HepG2 (cell line): ENCODE results near the gene OSBPL1A. TPM values are rescaled to one million over a fixed set of nuclear protein-coding genes. Genes with fewer than 3 reads are reported as not detected.

Source experiments
- ATAC-seq: fragments of 200-7000 bp; cut with Tn5 transposase; 3 replicates; pipeline ENCODE4 v1.9.1; 2020; ENCODE audit warnings: mild to moderate bottlenecking, moderate library complexity
- BruUV-seq: library from RNA; stranded (reverse); fragments of 400-500 nt; replicated peaks from 2 replicates; lab custom pipeline; 2021; lab: Mats Ljungman, UMichigan
- CTCF ChIA-PET: fragments of 300-600 bp; formaldehyde crosslinking; extraction: SDS; loops from one replicate; lab custom pipeline; 2021; ENCODE audit warnings: low total read pairs, inconsistent platforms, low intra/inter-chr PET ratio; lab: Yijun Ruan, JAX
- POLR2A ChIA-PET: fragments of 350-600 bp; sonication (Branson Sonifier 250); formaldehyde crosslinking; loops from one replicate; lab custom pipeline; 2020; ENCODE audit warnings: antibody characterized with exemption, inconsistent platforms; lab: Yijun Ruan, JAX
- DNase-seq: peaks from one replicate; pipeline ENCODE4 v3.0.0-alpha.2; 2015; ENCODE audit warnings: low spot score
- FAIRE-seq: peaks from 3 replicates; lab custom pipeline; 2011; peaks lifted over from hg19 to GRCh38; lab: Jason Lieb, UNC
- H2AFZ ChIP-seq: one replicate; pipeline ENCODE4 v1.6.1; 2011; ENCODE audit warnings: low read length, inconsistent platforms
- H3K27ac ChIP-seq: fragments of 300-600 bp; 3 replicates; pipeline ENCODE4 v1.8.0; 2011; ENCODE audit warnings: mixed run types, mild to moderate bottlenecking, mixed read lengths, low read length, inconsistent platforms; ENCODE audit not compliant: insufficient read depth; ENCODE audit errors: extremely low read length
- H3K27me3 ChIP-seq, 2 experiments: fragments of 200-600 bp in 1 of 2; 2 replicates in 1 of 2; 3 replicates in 1 of 2; pipeline versions ENCODE4 v1.6.0 to v1.8.0; 2011; ENCODE audit warnings: low read length in 2 of 2, mild to moderate bottlenecking in 2 of 2, moderate library complexity in 2 of 2, inconsistent platforms in 1 of 2; ENCODE audit not compliant: insufficient read depth in 2 of 2, control insufficient read depth in 1 of 2
- H3K36me3 ChIP-seq, 2 experiments: fragments of 200-600 bp in 1 of 2; replicated peaks in 1 of 2; 2 replicates in 1 of 2; 3 replicates in 1 of 2; pipeline versions ENCODE4 v1.5.1 to v1.8.0; 2011; ENCODE audit warnings: low read length in 2 of 2, inconsistent platforms in 1 of 2; ENCODE audit not compliant: insufficient read depth in 2 of 2, control insufficient read depth in 1 of 2
- H3K4me1 ChIP-seq: 2 replicates; pipeline ENCODE4 v1.5.1; 2012; ENCODE audit warnings: low read length, inconsistent platforms; ENCODE audit not compliant: insufficient read depth
- H3K4me2 ChIP-seq: 2 replicates; pipeline ENCODE4 v1.6.0; 2011; ENCODE audit warnings: low read depth, low read length, inconsistent platforms
- H3K4me3 ChIP-seq, 3 experiments: fragments of 200-600 bp in 1 of 3; sonication (generic), shearing (Covaris generic) in 1 of 3; replicated peaks in 1 of 3; 2 replicates each; pipeline ENCODE4 v1.5.1; 2011 to 2016; ENCODE audit warnings: low read length in 3 of 3, inconsistent platforms in 2 of 3, low read depth in 2 of 3, mild to moderate bottlenecking in 2 of 3, control low read depth in 1 of 3, mixed read lengths in 1 of 3; ENCODE audit not compliant: insufficient read depth in 1 of 3
- H3K79me2 ChIP-seq: one replicate; pipeline ENCODE4 v1.6.1; 2011; ENCODE audit warnings: low read length, inconsistent platforms; ENCODE audit not compliant: insufficient read depth
- H3K9ac ChIP-seq: 2 replicates; pipeline ENCODE4 v1.6.0; 2011; ENCODE audit warnings: mild to moderate bottlenecking, low read depth, low read length, inconsistent platforms; ENCODE audit not compliant: insufficient read depth
- H3K9me3 ChIP-seq: 2 replicates; pipeline ENCODE4 v1.5.1; 2012; ENCODE audit warnings: mild to moderate bottlenecking, low read length
- H4K20me1 ChIP-seq: 2 replicates; pipeline ENCODE4 v1.6.0; 2011; ENCODE audit warnings: inconsistent platforms, mild to moderate bottlenecking, low read length, moderate library complexity; ENCODE audit not compliant: insufficient read depth
- GTF2F1 ChIP-seq: fragments of 150-350 bp; IDR thresholded peaks from 2 replicates; pipeline ENCODE4 v1.6.1; 2014; ENCODE audit warnings: low read length
- HNF1B ChIP-seq: sonication (generic); formaldehyde crosslinking; IDR thresholded peaks from 2 replicates; pipeline ENCODE4 v1.5.1; 2020; ENCODE audit warnings: mild to moderate bottlenecking, moderate library complexity, missing genetic modification reagents
- KDM1A ChIP-seq: IDR thresholded peaks from 2 replicates; pipeline ENCODE4 v1.6.1; 2016; ENCODE audit warnings: missing compliant biosample characterization
- NFATC3 ChIP-seq: sonication (generic); formaldehyde crosslinking; IDR thresholded peaks from 2 replicates; pipeline ENCODE4 v1.5.1; 2020; ENCODE audit warnings: mild to moderate bottlenecking, missing genetic modification reagents
- ZBTB8A ChIP-seq: sonication (generic); formaldehyde crosslinking; IDR thresholded peaks from 2 replicates; pipeline ENCODE4 v1.4.0; 2020; ENCODE audit warnings: mild to moderate bottlenecking, low read depth, missing genetic modification reagents, borderline replicate concordance
- ZNF616 ChIP-seq: sonication (generic); formaldehyde crosslinking; IDR thresholded peaks from 2 replicates; pipeline ENCODE4 v1.5.0; 2020; ENCODE audit warnings: low read depth, mild to moderate bottlenecking, missing genetic modification reagents
- ZNF782 ChIP-seq: sonication (generic); formaldehyde crosslinking; IDR thresholded peaks from 2 replicates; pipeline ENCODE4 v1.4.0; 2020; ENCODE audit warnings: missing genetic modification reagents, mild to moderate bottlenecking, borderline replicate concordance
- WGBS: methylation state at CpG from one replicate; pipeline ENCODE4 v1.1.6; 2017; ENCODE audit warnings: low lambda C conversion rate; 5-methylcytosine and 5-hydroxymethylcytosine counted together
- in situ Hi-C: cut with HindIII; loops from 2 replicates; pipeline ENCODE4 v1.10.0; 2017; ENCODE audit warnings: low pct_unique_long_range_greater_than_20kb; ENCODE audit not compliant: extremely low pct_ligation_motif_present
- intact Hi-C: fragments of 100-400 bp; cut with micrococcal nuclease; formaldehyde crosslinking; loops from one replicate; pipeline ENCODE4 v1.10.0; 2022; ENCODE audit not compliant: unreplicated experiment
- polyA plus RNA-seq, 8 experiments: library from polyadenylated mRNA; depleted of rRNA in 3 of 8; stranded (reverse) in 7 of 8; unstranded in 1 of 8; fragments of >200 nt; fragmentation: Illumina TruSeq in 4 of 8; extraction: Trizol in 4 of 8; gene quantifications; 2 replicates each; pipeline versions ENCODE4 v1.2.1 to v1.2.3, GENCODE V29; 2011 to 2016; ENCODE audit warnings: low read depth in 4 of 8, missing spikeins in 1 of 8, mixed read lengths in 1 of 8; ENCODE audit not compliant: insufficient read depth in 1 of 8
- total RNA-seq, 5 experiments: library from RNA; depleted of rRNA; stranded (reverse); fragments of >200 nt; fragmentation: Illumina TruSeq; extraction: Trizol; gene quantifications; 2 replicates each; pipeline ENCODE4 v1.2.3, GENCODE V29; 2016; ENCODE audit warnings: low read depth in 1 of 5

The OSBPL1A gene
- total and polyA plus RNA-seq, 2 of the 13 experiments (the other 11 are each of a cell fraction or from before 2014, with no cell fraction given), result 0.02 TPM; not detected in 1

GRCh38 chr18:24396082-24396633 lies 1.5 kb downstream of the OSBPL1A start:
- intact Hi-C loops (loop anchor here (2.0 kb wide), 1 partner anchor 37 kb away; no protein-coding TSS in a partner anchor), in situ Hi-C loops (no loop called here)
- ChIA-PET POLR2A (no interaction called here), CTCF (no interaction called here)
- H2AFZ ChIP-seq, result no peak overlapping the region
- DNase-seq, result no peak
- H3K4me3 ChIP-seq, result no peak overlapping the region
- no peaks in the 10 kb centered on the region for H4K20me1 ChIP-seq
- peaks cover 7% of the 10 kb centered on the region; the same call in 1 of the 2 replicates for H3K4me1 ChIP-seq
- H3K27ac ChIP-seq, result no peak overlapping the region
- H3K27me3 ChIP-seq, result peaks cover 0 to 33% of the 10 kb centered on the region in 2 experiments
- no peak for TF ChIP-seq KDM1A (CRISPR knock-in tag)
- TF ChIP-seq ZNF616 (CRISPR knock-in tag), result no peak
- no peak for TF ChIP-seq NFATC3 (CRISPR knock-in tag)
- TF ChIP-seq ZBTB8A, result no peak
- TF ChIP-seq HNF1B (CRISPR knock-in tag), result no peak
- no peak for TF ChIP-seq ZNF782 (CRISPR knock-in tag)
- no peak for TF ChIP-seq GTF2F1
- 46% methylated on average over 8 of the region's 8 CpGs for WGBS
- H3K4me2 ChIP-seq, result no peak overlapping the region
- no peaks in the 10 kb centered on the region for H3K79me2 ChIP-seq
- BruUV-seq, result no TSS peak
- no peak overlapping the region for H3K9ac ChIP-seq
- H3K36me3 ChIP-seq, result no peaks in the 10 kb centered on the region
- no peak for ATAC-seq
- H3K9me3 ChIP-seq, result no peaks in the 10 kb centered on the region
- FAIRE-seq, result no peak
